IMR-90 (cell line): ENCODE results near the gene ZBTB11. TPM values are rescaled to one million over a fixed set of nuclear protein-coding genes. Genes with fewer than 3 reads are reported as not detected.

Experiments used
- BHLHE40 ChIP-seq: fragments of 150-350 bp; IDR thresholded peaks from 2 replicates; pipeline ENCODE4 v1.6.1; 2016; ENCODE audit warnings: mild to moderate bottlenecking, low read depth, low read length
- CTCF ChIP-seq: conservative IDR thresholded peaks from 2 replicates; pipeline ENCODE4 v1.5.1; 2012; ENCODE audit warnings: mild to moderate bottlenecking, low read depth, low read length, improper control_type of control experiment
- FOS ChIP-seq: fragments of 150-350 bp; IDR thresholded peaks from 2 replicates; pipeline ENCODE4 v1.6.1; 2016; ENCODE audit warnings: low read depth, low read length
- MAFK ChIP-seq: IDR thresholded peaks from 2 replicates; pipeline ENCODE4 v1.6.1; 2012; ENCODE audit warnings: low read depth, low read length, improper control_type of control experiment
- MAZ ChIP-seq: IDR thresholded peaks from 2 replicates; pipeline ENCODE4 v1.6.1; 2012; ENCODE audit warnings: low read depth, mild to moderate bottlenecking, low read length, improper control_type of control experiment, moderate library complexity, borderline replicate concordance
- NFE2L2 ChIP-seq: fragments of 150-350 bp; IDR thresholded peaks from 2 replicates; pipeline ENCODE4 v1.6.1; 2016; ENCODE audit warnings: low read depth, mild to moderate bottlenecking, low read length
- POLR2A ChIP-seq: IDR thresholded peaks from 2 replicates; pipeline ENCODE4 v1.6.1; 2012; ENCODE audit warnings: mild to moderate bottlenecking, low read depth, low read length
- RAD21 ChIP-seq: IDR thresholded peaks from 2 replicates; pipeline ENCODE4 v1.6.1; 2012; ENCODE audit warnings: low read length, improper control_type of control experiment
- RFX5 ChIP-seq: IDR thresholded peaks from 2 replicates; pipeline ENCODE4 v1.8.0; 2012; ENCODE audit warnings: low read depth, mild to moderate bottlenecking, low read length, moderate library complexity
- polyA plus RNA-seq, 3 experiments: library from polyadenylated mRNA; depleted of rRNA; stranded (reverse); fragments of >200 nt; gene quantifications; 2 replicates each; pipeline ENCODE4 v1.2.3, GENCODE V29; 2012; ENCODE audit warnings: low replicate concordance in 1 of 3
- total RNA-seq: library from RNA; depleted of rRNA; stranded (reverse); fragments of >200 nt; gene quantifications from 2 replicates; pipeline ENCODE4 v1.2.3, GENCODE V29; 2012

ZBTB11 gene
- total and polyA plus RNA-seq, 2 of the 4 experiments (the other 2 are of a cell fraction): 6.0 to 17.2 TPM

GRCh38 chr3:101676765-101677435, at the start of gene ZBTB11 (continued):
- TF ChIP-seq MAZ (peak; percentile 60; the same call in 1 of the 2 replicates), RFX5 (peak; percentile 32; the same call in 1 of the 2 replicates), NFE2L2 (no peak; the same call in 1 of the 2 replicates), RAD21 (peak; percentile 49), FOS (no peak), BHLHE40 (no peak), POLR2A (peak; percentile 42; the same call in 1 of the 2 replicates), MAFK (no peak), CTCF (peak; percentile 76)
